ENCODE measurements around the gene MREG.

DNA sequence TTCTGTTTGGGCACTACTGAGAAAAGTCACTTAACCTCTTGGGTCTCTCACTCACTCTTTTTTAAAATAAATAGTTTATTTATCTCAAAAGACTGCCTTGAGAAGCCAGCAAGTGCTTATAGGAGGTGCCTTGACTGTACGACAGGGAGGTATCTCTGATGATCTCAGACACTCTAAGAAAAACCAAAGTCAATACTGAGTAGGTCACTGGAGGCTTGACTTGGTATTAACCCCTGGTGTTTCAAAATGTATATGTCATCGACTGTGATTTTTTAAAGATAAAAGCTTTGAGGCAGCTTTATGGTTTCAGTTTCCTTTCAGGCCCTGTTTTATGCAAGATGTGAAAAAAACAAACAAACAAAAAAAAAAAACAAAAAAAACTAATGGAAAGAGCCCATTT is 33.7 kb downstream of the MREG start:
- TF ChIP-seq NR3C1 (IDR thresholded peaks at IDR 0.05), result no peak
- TF ChIP-seq POLR2A (IDR thresholded peaks at IDR 0.05; ENCODE audit: low read length), result no peak
- no peak for TF ChIP-seq CTCF (IDR thresholded peaks at IDR 0.05)
- TF ChIP-seq, protein P1, sequence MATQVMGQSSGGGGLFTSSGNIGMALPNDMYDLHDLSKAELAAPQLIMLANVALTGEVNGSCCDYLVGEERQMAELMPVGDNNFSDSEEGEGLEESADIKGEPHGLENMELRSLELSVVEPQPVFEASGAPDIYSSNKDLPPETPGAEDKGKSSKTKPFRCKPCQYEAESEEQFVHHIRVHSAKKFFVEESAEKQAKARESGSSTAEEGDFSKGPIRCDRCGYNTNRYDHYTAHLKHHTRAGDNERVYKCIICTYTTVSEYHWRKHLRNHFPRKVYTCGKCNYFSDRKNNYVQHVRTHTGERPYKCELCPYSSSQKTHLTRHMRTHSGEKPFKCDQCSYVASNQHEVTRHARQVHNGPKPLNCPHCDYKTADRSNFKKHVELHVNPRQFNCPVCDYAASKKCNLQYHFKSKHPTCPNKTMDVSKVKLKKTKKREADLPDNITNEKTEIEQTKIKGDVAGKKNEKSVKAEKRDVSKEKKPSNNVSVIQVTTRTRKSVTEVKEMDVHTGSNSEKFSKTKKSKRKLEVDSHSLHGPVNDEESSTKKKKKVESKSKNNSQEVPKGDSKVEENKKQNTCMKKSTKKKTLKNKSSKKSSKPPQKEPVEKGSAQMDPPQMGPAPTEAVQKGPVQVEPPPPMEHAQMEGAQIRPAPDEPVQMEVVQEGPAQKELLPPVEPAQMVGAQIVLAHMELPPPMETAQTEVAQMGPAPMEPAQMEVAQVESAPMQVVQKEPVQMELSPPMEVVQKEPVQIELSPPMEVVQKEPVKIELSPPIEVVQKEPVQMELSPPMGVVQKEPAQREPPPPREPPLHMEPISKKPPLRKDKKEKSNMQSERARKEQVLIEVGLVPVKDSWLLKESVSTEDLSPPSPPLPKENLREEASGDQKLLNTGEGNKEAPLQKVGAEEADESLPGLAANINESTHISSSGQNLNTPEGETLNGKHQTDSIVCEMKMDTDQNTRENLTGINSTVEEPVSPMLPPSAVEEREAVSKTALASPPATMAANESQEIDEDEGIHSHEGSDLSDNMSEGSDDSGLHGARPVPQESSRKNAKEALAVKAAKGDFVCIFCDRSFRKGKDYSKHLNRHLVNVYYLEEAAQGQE (IDR thresholded peaks at IDR 0.05), result no peak
- TF ChIP-seq FOSL2 (IDR thresholded peaks at IDR 0.05), result no peak
- TF ChIP-seq FOSL2 (CRISPR knock-in tag; IDR thresholded peaks at IDR 0.05), result 0 out of 2 replicates have a peak, but pooled peaks have one; percentile 17
- TF ChIP-seq SREBF2 (IDR thresholded peaks at IDR 0.05), result no peak
- no peak for TF ChIP-seq JUNB (IDR thresholded peaks at IDR 0.05)
- TF ChIP-seq RCOR1 (IDR thresholded peaks at IDR 0.05; ENCODE audit: low read depth, low read length), result no peak
- TF ChIP-seq EP300 (IDR thresholded peaks at IDR 0.05), result no peak
- TF ChIP-seq MAFK (IDR thresholded peaks at IDR 0.05; ENCODE audit: partially characterized antibody), result no peak
- TF ChIP-seq PHF8 (IDR thresholded peaks at IDR 0.05; ENCODE audit: borderline replicate concordance, low read depth), result no peak
- no peak for TF ChIP-seq BHLHE40 (IDR thresholded peaks at IDR 0.05; ENCODE audit: low read depth, low read length)
- TF ChIP-seq PBX3 (IDR thresholded peaks at IDR 0.05), result no peak

All from A549 (cell line).